Measurements from ENCODE around the gene SMR3A. TPM values are rescaled to one million over a fixed set of nuclear protein-coding genes. Genes with fewer than 3 reads are reported as not detected.

The SMR3A gene
- polyA plus RNA-seq (ENCODE audit: insufficient read depth in 1 of 5, insufficient read length in 5 of 5, low replicate concordance in 1 of 5), result not detected
- long read RNA-seq, donor 1, result 0 reads
- long read RNA-seq, donor 2, result 0 reads
- long read RNA-seq, donor 3, result 0 reads
- long read RNA-seq, donor 4, result 0 reads
- long read RNA-seq, donor 5, result 0 reads
- long read RNA-seq, donor 6, result 0 reads
- long read RNA-seq, donor 7, result 0 reads
- long read RNA-seq, donor 8, result 0 reads

- DNase-seq, result no peak
Measured at GRCh38 chr4:70360460-70360859, at the start of gene SMR3A. Gene SMR3A (plus strand): TSS chr4:70360760. CDS start chr4:70362116, 1,356 bp downstream.

GRCh38 chr4:70313736-70314135 lies 46.8 kb upstream of the SMR3A start:
- no peak for DNase-seq

GRCh38 chr4:70315928-70316327 lies 44.6 kb upstream of the SMR3A start:
- no peak for DNase-seq

- no peak for DNase-seq
Measured at GRCh38 chr4:70326052-70326451, 34.5 kb upstream of the SMR3A start.

GRCh38 chr4:70334681-70335080 lies 25.9 kb upstream of the SMR3A start, which contains the start of gene CABS1:
Gene CABS1 (plus strand): TSS chr4:70334981. CDS start chr4:70335040, 59 bp downstream.
- DNase-seq, result no peak

- DNase-seq, result no peak
Measured at GRCh38 chr4:70336043-70336442, 24.5 kb upstream of the SMR3A start.

- no peak for DNase-seq
Measured at GRCh38 chr4:70337886-70338420, 22.6 kb upstream of the SMR3A start.

GRCh38 chr4:70356185-70356584 lies 4.4 kb upstream of the SMR3A start:
- DNase-seq, result no peak

- peak in 1 of 2 donors; percentile 13 for DNase-seq
Measured at GRCh38 chr4:70359115-70359661, 1.4 kb upstream of the SMR3A start.

- DNase-seq, result no peak
Measured at GRCh38 chr4:70364002-70364401, 3.4 kb downstream of the SMR3A start.

GRCh38 chr4:70365479-70365878 lies 4.9 kb downstream of the SMR3A start:
- no peak for DNase-seq

- no peak for DNase-seq
Measured at GRCh38 chr4:70367813-70368212, 7.3 kb downstream of the SMR3A start.

GRCh38 chr4:70371987-70372386 lies 11.4 kb downstream of the SMR3A start:
- no peak for DNase-seq

GRCh38 chr4:70372760-70373159 lies 12.2 kb downstream of the SMR3A start:
- DNase-seq, result no peak

GRCh38 chr4:70380578-70380977 lies 20.0 kb downstream of the SMR3A start:
- DNase-seq, result peak in 1 of 2 donors; percentile 8

- DNase-seq, result no peak
Measured at GRCh38 chr4:70382691-70383181, 22.2 kb downstream of the SMR3A start, which contains the start of gene SMR3B. Gene SMR3B (plus strand): TSS chr4:70383131. CDS start chr4:70384511, 1,380 bp downstream.

- DNase-seq, result no peak
Measured at GRCh38 chr4:70392057-70392776, 31.7 kb downstream of the SMR3A start.

GRCh38 chr4:70397580-70397979 lies 37.0 kb downstream of the SMR3A start, which contains the start of gene OPRPN:
Gene OPRPN (plus strand): TSS chr4:70397940. CDS start chr4:70399286, 1,346 bp downstream.
- no peak for DNase-seq

- no peak for DNase-seq
Measured at GRCh38 chr4:70399319-70399718, 38.8 kb downstream of the SMR3A start.

- no peak for DNase-seq
Measured at GRCh38 chr4:70402762-70403161, 42.2 kb downstream of the SMR3A start.

GRCh38 chr4:70405765-70406164 lies 45.2 kb downstream of the SMR3A start:
- no peak for DNase-seq

Data from right lung (tissue), 10 donors.